ENCODE results near the gene ECHS1.
"Not testable (repeated sequence)": the region's sequence is repeated elsewhere in the genome, so short reads cannot be mapped to it uniquely, and the experiment has no call there.

The ECHS1 gene

DNA sequence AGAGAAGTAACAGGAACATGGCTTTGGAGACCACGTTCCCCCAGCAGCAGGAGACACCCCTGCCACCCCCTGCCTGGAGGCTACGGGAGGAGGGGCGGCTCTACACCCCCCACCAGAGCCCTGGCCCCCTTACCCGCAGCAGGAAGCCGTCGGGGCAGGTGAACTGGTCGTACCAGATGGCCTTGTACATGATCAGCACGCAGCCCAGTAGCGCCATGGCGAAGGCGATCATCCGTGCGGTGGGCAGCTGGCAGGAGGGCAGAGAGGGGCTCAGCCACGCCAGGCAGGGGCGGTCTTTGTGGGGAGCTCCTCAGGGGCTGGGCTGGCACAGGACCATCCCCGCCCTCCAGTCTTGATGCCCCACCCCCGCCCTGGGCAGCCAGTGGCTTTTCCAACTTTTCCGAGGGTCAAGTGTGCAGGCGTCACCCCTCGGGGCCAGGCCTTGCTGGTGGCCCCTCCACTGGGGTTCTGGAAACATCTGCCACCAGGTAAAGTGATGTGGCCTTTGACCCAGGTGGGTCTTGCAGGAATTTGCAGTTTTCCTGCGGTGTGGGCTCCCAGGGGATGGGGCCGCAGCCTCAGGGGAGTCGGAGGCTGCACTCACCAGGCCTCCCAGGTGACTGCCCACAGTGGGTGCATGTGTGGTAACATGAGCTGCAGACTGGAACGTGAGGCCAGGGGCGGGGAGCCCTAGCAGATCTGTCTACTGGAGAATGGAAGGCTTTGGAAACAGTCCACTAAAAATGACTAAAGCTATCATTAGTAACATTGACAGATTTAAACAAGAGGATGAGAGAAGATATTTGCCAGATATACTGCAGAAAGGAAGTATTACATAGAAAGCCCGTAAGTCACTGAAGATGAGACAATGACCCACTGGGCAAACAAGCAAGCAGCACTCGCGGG is 46.2 kb downstream of the ECHS1 start:
- FAIRE-seq (no peak), DNase-seq (ENCODE audit: low spot score) (no peak)

DNA sequence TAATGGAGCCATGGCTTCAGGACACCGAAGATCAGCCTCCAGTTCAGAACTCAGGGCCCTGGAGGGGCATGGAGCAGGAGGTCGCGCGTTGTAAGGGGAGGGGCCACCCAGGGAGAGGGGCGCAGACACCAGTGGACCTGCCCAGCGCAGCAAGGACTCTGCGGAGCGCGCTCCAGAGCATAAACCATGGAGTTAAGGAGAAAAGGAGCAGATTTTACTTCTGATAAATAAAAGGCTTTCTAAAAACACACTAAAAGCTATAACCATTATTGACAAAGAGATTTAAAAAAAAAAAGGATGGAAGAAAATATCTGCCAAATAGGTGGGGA is 47.0 kb downstream of the ECHS1 start:
- DNase-seq (ENCODE audit: low spot score) (no peak), FAIRE-seq (no peak)

DNA sequence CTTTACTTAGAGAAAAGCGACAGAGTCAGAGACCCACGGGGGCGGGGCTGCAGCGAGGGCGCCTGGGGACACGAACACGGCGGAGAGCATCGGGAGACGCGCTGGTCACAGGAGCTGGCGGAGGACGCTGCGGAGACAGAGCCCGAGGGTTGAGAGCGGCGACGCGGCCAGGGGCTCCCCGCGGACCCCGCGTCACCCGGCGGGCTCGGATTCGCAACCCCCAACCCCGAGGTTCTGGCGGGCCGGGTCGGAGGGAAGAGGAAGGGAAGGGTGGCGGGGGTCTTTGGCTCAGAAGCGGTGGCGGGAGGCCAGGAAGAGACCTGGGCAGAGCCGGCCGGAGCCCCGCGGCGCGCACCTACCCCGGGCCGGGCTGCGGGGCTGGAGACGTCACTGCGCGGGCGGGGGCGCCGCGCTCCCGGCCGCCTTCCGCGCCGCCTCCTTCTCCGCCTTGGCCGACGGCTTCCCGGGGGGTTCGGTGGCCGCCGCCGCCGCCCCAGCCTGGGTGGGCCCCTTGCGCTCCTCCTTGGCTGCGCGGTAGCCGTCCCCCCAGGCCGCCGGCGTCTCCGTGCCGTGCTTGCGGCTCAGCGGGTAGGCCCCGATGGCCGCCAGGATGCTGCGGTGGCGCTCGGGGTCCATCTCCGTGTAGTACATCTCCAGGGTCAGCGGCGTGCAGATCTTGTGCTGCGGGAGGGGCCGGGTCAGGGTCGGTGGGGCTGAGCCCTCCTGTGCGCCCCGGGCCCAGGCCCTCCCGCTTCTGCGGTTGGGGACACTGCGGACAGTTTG is 47.5 kb downstream of the ECHS1 start:
- DNase-seq (ENCODE audit: low spot score) (no peak), FAIRE-seq (no peak)

DNA sequence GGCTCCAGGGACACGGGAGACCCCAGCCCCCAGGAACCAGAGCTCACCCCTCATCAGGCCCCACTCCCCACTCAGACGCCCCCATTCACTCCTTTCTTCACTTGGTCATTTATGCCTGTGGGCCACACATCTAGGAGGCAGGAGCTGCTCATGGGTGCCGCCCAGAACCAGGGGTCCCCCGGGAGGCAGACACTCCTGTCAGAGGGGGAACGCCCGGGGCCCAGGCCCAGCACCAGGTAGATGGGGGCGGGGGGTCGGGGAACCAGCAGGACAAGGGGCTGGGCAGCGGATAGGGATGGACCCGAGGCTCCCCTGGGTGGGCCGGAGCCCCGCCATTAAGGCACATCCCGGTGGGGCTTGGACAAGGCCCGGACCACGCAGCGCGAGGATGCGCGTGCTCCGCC is 48.3 kb downstream of the ECHS1 start:
- no peak for DNase-seq (ENCODE audit: low spot score)
- no peak for FAIRE-seq

DNA sequence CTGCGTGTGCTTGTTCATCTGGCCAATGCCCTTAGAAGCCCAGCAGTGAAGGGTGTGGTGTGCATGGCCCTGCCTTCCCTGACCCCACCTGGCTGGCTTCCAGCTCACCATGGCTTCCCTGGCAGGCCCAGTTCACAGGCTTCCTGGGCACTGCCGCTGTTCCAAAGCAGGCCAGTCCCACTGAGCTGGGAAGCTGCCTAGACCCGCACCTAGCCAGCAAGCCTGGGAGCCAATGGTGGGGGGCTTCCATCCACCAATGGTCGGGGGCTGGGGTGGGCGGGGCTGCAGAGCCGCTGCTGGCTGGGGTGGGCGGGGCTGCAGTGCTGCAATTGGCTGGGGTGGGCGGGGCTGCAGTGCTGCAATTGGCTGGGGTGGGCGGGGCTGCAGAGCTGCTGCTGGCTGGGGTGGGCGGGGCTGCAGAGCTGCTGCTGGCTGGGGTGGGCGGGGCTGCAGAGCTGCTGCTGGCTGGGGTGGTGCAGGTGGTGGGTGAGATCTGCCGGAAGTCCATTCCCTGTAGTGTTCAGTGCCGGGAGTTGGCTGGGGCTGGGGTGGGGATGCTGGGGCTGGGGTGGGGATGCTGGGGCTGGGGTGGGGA is 48.9 kb downstream of the ECHS1 start:
- FAIRE-seq: no peak
- DNase-seq (ENCODE audit: low spot score): no peak

DNA sequence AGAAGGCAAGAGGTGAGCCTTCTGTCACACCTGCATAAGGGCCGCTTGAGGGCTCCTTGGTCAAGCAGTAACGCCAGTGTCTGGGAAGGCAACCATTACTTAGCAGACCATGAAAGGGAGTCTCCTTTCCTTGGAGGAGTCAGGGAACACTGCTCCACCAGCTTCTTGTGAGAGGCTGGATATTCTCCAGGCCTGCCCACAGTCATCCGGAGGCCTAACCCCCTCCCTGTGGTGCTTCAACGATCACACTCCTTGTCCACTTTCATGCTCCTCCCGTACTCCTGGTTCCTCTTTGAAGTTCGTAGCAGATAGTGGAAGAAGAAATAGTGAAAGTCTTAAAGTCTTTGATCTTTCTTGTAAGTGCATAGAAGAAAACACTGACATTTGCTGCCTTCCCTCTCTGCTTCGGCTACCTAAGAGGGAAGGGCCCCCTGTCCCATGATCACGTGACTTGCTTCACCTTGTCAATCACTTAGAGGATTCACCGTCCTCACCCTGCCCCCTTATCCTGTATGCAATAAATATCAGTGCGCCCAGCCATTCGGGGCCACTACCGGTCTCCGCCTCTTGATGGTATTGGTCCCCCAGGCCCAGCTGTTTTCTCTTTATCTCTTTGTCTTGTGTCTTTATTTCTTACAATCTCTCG is 51.0 kb downstream of the ECHS1 start:
- FAIRE-seq; DNase-seq (ENCODE audit: low spot score): not testable (repeated sequence)

DNA sequence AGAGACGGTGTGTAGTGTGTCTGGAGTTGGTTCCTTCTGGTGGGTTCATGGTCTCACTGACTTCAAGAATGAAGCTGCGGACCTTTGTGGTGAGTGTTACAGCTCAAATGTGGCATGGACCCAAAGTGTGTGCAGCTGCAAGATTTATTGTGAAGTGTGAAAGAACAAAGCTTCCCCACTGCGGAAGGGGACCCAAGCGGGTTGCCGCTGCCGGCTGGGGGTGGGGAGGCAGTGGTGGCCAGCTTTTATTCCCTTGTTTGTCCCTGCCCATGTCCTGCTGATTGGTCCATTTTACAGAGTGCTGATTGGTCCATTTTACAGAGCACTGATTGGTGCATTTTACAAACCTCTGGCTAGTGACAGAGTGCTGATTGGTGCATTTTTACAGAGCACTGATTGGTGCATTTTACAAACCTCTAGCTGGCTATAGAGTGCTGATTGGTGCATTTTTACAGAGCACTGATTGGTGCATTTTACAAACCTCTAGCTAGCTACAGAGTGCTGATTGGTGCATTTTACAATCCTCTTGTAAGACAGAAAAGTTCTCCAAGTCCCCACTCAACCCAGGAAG is 52.2 kb downstream of the ECHS1 start:
- FAIRE-seq: not testable (repeated sequence)

DNA sequence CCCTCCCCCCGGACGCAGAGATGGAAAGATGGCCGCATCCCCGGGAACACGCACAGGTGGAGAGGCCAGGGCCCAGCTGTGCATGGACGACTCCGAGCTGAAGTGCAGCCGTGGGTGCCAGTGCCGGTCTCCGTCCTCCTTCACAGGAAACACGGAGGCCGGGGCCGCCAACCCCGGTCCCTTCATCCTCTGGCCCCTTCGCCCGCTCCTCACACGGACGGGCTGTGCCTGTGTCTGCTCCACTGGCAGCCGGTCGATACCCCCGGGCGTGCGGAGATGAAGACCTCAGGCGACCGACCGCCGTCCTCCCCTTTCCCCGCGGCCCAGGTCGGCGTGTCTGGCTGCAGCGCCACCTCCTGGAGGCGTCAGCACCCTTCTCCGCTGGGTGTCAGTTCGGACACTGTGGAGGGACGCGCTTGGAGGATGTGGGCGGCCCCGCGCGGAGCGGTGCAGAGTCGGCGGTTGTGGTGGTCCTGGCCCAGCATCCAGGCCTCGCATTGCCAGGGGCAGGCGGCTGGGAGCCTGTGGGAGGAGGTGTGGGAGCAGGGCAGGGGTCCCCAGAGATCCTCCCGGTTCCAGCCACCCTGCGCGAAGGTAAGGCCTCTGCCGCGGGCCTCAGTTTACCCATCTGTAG is 54.5 kb downstream of the ECHS1 start:
- DNase-seq (ENCODE audit: low spot score) (peak; percentile 70), FAIRE-seq (no peak)

More for the DNA sequence above, 52.2 kb downstream of the ECHS1 start:
- DNase-seq (ENCODE audit: low spot score): not testable (repeated sequence)

DNA sequence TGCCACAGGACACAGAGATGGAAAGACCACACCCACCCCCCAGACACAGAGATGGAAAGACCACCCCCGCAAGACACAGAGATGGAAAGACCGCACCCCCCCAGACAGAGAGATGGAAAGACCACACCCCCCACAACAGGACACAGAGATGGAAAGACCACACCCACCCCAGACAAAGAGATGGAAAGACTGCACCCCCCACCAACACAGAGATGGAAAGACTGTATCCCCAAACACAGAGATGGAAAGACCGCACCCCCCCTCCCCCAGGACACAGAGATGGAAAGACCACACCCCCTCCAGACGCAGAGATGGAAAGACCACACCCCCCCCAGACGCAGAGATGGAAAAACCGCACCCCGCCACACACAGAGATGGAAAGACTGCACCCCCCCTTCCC is 56.4 kb downstream of the ECHS1 start:
- FAIRE-seq: no peak
- DNase-seq (ENCODE audit: low spot score): no peak

DNA sequence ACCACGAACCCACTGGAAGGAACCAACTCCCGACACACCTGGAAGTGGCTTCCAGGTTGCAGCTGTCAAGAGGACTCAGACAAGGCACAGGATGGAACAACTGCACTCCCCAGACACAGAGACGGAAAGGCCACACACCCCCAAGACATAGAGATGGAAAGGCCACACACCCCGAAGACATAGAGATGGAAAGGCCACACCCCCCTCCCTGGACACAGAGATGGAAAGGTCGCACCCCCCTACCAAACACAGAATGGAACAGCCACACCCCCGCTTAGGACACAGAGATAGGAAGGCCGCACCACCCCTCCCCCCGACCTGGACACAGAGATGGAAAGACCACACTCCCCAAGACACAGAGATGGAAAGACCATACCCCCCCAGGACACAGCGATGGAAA is 56.9 kb downstream of the ECHS1 start:
- FAIRE-seq: no peak
- DNase-seq (ENCODE audit: low spot score): no peak

DNA sequence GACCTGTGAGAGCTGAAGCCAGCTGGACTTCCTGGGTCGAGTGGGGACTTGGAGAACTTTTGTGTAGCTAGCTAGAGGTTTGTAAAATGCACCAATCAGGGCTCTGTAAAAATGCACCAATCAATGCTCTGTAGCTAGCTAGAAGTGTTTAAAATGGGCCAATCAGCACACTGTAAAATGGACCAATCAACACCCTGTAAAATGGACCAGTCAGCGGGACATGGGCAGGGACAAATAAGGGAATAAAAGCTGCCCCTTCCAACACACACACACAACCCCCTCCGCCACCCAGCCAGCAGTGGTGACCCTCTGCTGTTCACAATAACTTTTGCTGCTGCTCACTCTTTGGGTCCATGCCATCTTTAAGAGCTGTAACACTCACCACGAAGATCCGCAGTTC is 57.3 kb downstream of the ECHS1 start:
- DNase-seq (ENCODE audit: low spot score) (no peak), FAIRE-seq (no peak)

DNA sequence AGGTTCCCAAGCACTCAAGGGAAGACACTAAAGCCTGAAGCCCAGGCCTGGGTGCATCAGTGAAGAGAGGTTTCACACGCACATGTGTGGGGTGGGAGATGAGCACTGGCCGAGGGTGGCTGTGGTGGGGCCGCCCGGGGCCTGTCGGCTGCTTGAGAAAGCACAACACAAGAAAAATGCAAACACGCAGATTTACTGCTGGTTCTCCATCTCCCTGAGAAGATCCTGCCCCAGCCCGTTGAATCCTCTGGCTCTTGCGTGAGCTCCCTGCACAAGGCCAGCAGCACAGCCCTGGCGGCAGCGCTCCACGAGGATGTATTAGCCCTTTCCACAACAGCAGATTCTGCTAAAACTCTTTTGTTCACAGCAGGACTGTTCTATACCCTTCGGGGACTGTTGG is 58.2 kb downstream of the ECHS1 start:
- no peak for DNase-seq (ENCODE audit: low spot score)
- FAIRE-seq: no peak

DNA sequence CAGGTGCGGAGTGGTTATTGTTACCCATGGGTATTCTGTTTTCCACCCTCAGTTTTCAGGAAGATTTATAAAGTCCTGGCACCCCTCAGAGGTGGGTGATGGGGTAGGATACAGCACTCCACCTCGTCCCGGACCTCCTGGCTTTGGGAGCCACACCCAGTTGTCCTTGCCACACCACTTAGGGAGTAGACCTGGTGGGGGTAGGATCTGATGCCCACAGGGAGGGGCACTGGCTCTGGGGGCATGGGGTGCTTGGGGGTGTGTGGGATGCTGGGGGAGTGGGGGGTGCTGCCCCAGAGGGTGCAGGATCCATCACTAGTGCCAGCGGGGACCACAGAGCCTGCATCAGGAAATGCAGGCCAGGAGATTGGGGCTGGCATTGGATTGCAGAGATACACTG is 60.0 kb downstream of the ECHS1 start:
- FAIRE-seq (no peak), DNase-seq (ENCODE audit: low spot score) (no peak)

DNA sequence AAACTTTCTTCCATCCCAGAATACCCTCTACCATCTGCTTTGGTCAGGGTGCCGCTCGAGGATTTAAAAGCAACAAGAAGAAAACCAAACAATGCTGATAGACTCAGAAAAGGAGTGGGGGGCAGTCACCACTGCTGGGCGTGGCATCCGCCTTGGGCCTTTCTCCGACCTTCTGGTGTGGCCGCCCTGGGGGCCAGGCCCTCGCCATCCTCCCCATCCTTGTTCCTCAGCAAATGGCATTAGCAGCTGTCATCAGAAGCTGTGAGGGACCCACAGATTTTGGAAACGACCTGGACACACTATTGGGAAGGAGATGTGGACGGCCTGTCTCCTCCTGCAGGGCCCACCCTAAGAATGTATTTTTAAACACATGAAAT is 60.4 kb downstream of the ECHS1 start:
- FAIRE-seq (no peak), DNase-seq (ENCODE audit: low spot score) (no peak)
